ENCODE results near the gene HS3ST5. TPM values are rescaled to one million over a fixed set of nuclear protein-coding genes. Genes with fewer than 3 reads are reported as not detected.

Gene HS3ST5
- total and polyA plus RNA-seq, 2 experiments from 2014 or later = 2.8 to 3.5 TPM

DNA sequence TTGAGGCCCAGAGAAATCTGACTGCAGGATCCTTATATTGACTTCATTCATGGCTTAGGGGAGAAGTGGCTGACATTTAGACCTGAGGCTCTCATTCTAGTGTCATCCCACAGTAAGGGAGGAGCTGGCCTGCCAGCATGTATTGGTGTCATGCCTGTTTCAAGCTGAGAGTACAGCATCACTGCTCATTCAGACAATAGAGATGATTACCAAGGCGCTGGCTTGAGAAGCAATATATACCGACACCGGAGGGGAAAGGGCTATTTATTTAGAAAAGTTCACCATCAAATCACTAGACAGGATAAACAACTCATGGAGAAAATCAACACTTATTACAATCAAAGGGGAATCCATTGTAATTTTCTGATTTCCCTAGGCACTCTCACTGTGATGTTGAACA is 287.5 kb downstream of the HS3ST5 start:
- H4K20me1 ChIP-seq (replicated peaks; ENCODE audit: insufficient read depth) = no peaks in the 10 kb centered on the region

More for the DNA sequence above, 287.5 kb downstream of the HS3ST5 start:
- Mint-ChIP-seq H3K27me3 (ENCODE audit: insufficient read depth, low read depth, poor library complexity) (no peaks in the 10 kb centered on the region), H3K36me3 (ENCODE audit: low read depth) (no peaks in the 10 kb centered on the region), H3K4me3 (no peak overlapping the region), H3K27ac (no peak overlapping the region), H3K9me3 (no peaks in the 10 kb centered on the region), H3K4me1 (peaks cover 15% of the 10 kb centered on the region)
- Histone ChIP-seq H3K9me2 (ENCODE audit: insufficient read depth) (no peaks in the 10 kb centered on the region), H3K4me1 (ENCODE audit: insufficient read depth) (no peaks in the 10 kb centered on the region), H2AFZ (no peak overlapping the region), H3K4me2 (no peak overlapping the region), H3K4me3 (no peak overlapping the region), H3K27ac (ENCODE audit: low read depth) (no peak overlapping the region), H3K27me3 (ENCODE audit: insufficient read depth) (no peaks in the 10 kb centered on the region), H3F3A (replicated peaks; ENCODE audit: low read depth) (no peaks in the 10 kb centered on the region), H3K36me3 (ENCODE audit: insufficient read depth) (no peaks in the 10 kb centered on the region), H3K79me2 (replicated peaks; ENCODE audit: insufficient read depth) (no peaks in the 10 kb centered on the region)
- DNase-seq (ENCODE audit: low spot score) (no peak), ATAC-seq (peak; percentile 61)
- no peak for TF ChIP-seq EZH2 (IDR thresholded peaks at IDR 0.05; ENCODE audit: low read depth, unreplicated experiment)
- TF ChIP-seq, protein P1, sequence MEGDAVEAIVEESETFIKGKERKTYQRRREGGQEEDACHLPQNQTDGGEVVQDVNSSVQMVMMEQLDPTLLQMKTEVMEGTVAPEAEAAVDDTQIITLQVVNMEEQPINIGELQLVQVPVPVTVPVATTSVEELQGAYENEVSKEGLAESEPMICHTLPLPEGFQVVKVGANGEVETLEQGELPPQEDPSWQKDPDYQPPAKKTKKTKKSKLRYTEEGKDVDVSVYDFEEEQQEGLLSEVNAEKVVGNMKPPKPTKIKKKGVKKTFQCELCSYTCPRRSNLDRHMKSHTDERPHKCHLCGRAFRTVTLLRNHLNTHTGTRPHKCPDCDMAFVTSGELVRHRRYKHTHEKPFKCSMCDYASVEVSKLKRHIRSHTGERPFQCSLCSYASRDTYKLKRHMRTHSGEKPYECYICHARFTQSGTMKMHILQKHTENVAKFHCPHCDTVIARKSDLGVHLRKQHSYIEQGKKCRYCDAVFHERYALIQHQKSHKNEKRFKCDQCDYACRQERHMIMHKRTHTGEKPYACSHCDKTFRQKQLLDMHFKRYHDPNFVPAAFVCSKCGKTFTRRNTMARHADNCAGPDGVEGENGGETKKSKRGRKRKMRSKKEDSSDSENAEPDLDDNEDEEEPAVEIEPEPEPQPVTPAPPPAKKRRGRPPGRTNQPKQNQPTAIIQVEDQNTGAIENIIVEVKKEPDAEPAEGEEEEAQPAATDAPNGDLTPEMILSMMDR (conservative IDR thresholded peaks at IDR 0.05; ENCODE audit: low read depth in 2 of 2) = no peak
- no peak for TF ChIP-seq STAT1 (IDR thresholded peaks at IDR 0.05; ENCODE audit: unreplicated experiment)
- no peak for TF ChIP-seq ZNF114 (CRISPR knock-in tag; IDR thresholded peaks at IDR 0.05)
- TF ChIP-seq, protein P2, sequence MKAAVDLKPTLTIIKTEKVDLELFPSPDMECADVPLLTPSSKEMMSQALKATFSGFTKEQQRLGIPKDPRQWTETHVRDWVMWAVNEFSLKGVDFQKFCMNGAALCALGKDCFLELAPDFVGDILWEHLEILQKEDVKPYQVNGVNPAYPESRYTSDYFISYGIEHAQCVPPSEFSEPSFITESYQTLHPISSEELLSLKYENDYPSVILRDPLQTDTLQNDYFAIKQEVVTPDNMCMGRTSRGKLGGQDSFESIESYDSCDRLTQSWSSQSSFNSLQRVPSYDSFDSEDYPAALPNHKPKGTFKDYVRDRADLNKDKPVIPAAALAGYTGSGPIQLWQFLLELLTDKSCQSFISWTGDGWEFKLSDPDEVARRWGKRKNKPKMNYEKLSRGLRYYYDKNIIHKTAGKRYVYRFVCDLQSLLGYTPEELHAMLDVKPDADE (IDR thresholded peaks at IDR 0.05) = no peak
- TF ChIP-seq, protein P3, sequence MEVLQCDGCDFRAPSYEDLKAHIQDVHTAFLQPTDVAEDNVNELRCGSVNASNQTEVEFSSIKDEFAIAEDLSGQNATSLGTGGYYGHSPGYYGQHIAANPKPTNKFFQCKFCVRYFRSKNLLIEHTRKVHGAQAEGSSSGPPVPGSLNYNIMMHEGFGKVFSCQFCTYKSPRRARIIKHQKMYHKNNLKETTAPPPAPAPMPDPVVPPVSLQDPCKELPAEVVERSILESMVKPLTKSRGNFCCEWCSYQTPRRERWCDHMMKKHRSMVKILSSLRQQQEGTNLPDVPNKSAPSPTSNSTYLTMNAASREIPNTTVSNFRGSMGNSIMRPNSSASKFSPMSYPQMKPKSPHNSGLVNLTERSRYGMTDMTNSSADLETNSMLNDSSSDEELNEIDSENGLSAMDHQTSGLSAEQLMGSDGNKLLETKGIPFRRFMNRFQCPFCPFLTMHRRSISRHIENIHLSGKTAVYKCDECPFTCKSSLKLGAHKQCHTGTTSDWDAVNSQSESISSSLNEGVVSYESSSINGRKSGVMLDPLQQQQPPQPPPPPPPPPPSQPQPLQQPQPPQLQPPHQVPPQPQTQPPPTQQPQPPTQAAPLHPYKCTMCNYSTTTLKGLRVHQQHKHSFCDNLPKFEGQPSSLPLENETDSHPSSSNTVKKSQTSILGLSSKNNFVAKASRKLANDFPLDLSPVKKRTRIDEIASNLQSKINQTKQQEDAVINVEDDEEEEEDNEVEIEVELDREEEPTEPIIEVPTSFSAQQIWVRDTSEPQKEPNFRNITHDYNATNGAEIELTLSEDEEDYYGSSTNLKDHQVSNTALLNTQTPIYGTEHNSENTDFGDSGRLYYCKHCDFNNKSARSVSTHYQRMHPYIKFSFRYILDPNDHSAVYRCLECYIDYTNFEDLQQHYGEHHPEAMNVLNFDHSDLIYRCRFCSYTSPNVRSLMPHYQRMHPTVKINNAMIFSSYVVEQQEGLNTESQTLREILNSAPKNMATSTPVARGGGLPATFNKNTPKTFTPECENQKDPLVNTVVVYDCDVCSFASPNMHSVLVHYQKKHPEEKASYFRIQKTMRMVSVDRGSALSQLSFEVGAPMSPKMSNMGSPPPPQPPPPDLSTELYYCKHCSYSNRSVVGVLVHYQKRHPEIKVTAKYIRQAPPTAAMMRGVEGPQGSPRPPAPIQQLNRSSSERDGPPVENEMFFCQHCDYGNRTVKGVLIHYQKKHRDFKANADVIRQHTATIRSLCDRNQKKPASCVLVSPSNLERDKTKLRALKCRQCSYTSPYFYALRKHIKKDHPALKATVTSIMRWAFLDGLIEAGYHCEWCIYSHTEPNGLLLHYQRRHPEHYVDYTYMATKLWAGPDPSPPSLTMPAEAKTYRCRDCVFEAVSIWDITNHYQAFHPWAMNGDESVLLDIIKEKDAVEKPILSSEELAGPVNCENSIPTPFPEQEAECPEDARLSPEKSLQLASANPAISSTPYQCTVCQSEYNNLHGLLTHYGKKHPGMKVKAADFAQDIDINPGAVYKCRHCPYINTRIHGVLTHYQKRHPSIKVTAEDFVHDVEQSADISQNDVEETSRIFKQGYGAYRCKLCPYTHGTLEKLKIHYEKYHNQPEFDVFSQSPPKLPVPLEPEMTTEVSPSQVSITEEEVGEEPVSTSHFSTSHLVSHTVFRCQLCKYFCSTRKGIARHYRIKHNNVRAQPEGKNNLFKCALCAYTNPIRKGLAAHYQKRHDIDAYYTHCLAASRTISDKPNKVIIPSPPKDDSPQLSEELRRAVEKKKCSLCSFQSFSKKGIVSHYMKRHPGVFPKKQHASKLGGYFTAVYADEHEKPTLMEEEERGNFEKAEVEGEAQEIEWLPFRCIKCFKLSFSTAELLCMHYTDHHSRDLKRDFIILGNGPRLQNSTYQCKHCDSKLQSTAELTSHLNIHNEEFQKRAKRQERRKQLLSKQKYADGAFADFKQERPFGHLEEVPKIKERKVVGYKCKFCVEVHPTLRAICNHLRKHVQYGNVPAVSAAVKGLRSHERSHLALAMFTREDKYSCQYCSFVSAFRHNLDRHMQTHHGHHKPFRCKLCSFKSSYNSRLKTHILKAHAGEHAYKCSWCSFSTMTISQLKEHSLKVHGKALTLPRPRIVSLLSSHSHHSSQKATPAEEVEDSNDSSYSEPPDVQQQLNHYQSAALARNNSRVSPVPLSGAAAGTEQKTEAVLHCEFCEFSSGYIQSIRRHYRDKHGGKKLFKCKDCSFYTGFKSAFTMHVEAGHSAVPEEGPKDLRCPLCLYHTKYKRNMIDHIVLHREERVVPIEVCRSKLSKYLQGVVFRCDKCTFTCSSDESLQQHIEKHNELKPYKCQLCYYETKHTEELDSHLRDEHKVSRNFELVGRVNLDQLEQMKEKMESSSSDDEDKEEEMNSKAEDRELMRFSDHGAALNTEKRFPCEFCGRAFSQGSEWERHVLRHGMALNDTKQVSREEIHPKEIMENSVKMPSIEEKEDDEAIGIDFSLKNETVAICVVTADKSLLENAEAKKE (CRISPR knock-in tag; IDR thresholded peaks at IDR 0.05) = no peak
- TF ChIP-seq ZNF331 (CRISPR knock-in tag; IDR thresholded peaks at IDR 0.05; ENCODE audit: low read depth) = no peak
- no peak for TF ChIP-seq POLR2AphosphoS5 (IDR thresholded peaks at IDR 0.05; ENCODE audit: low read depth)
- TF ChIP-seq CREB1 (CRISPR knock-in tag; IDR thresholded peaks at IDR 0.05; ENCODE audit: low read depth) = no peak
- no peak for TF ChIP-seq EZH2phosphoT487 (IDR thresholded peaks at IDR 0.05; ENCODE audit: unreplicated experiment)
- TF ChIP-seq NANOG (IDR thresholded peaks at IDR 0.05; ENCODE audit: borderline replicate concordance) = no peak
- no peak for TF ChIP-seq JUNB (IDR thresholded peaks at IDR 0.05; ENCODE audit: unreplicated experiment)
- TF ChIP-seq, protein P4, sequence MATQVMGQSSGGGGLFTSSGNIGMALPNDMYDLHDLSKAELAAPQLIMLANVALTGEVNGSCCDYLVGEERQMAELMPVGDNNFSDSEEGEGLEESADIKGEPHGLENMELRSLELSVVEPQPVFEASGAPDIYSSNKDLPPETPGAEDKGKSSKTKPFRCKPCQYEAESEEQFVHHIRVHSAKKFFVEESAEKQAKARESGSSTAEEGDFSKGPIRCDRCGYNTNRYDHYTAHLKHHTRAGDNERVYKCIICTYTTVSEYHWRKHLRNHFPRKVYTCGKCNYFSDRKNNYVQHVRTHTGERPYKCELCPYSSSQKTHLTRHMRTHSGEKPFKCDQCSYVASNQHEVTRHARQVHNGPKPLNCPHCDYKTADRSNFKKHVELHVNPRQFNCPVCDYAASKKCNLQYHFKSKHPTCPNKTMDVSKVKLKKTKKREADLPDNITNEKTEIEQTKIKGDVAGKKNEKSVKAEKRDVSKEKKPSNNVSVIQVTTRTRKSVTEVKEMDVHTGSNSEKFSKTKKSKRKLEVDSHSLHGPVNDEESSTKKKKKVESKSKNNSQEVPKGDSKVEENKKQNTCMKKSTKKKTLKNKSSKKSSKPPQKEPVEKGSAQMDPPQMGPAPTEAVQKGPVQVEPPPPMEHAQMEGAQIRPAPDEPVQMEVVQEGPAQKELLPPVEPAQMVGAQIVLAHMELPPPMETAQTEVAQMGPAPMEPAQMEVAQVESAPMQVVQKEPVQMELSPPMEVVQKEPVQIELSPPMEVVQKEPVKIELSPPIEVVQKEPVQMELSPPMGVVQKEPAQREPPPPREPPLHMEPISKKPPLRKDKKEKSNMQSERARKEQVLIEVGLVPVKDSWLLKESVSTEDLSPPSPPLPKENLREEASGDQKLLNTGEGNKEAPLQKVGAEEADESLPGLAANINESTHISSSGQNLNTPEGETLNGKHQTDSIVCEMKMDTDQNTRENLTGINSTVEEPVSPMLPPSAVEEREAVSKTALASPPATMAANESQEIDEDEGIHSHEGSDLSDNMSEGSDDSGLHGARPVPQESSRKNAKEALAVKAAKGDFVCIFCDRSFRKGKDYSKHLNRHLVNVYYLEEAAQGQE (IDR thresholded peaks at IDR 0.05; ENCODE audit: unreplicated experiment) = no peak

Data from GM23338 (cell line).